MCF 10A (cell line): ENCODE data around the gene KIAA0513. TPM values are rescaled to one million over a fixed set of nuclear protein-coding genes. Genes with fewer than 3 reads are reported as not detected.

Experiments
- BruUV-seq: library from RNA; stranded (reverse); fragments of 400-500 nt; replicated peaks from 2 replicates; lab custom pipeline; 2021; lab: Mats Ljungman, UMichigan
- CTCF ChIA-PET: fragments of 300-600 bp; sonication (Branson Sonifier 250); formaldehyde crosslinking; extraction: SDS; loops from one replicate; lab custom pipeline; 2021; ENCODE audit warnings: antibody characterized with exemption, inconsistent platforms; lab: Yijun Ruan, JAX
- POLR2A ChIA-PET: fragments of 300-600, 350-650 bp; sonication (Branson Sonifier 250); formaldehyde crosslinking; extraction: SDS; loops from one replicate; lab custom pipeline; 2020; ENCODE audit warnings: antibody characterized with exemption, inconsistent platforms; lab: Yijun Ruan, JAX
- DNase-seq: peaks from one replicate; pipeline ENCODE4 v3.0.0-alpha.2; 2018; ENCODE audit not compliant: unreplicated experiment
- H3K27ac Mint-ChIP-seq: one replicate; pipeline ENCODE4 v1.8.0; 2022; ENCODE audit warnings: mild to moderate bottlenecking, low read depth, mixed read lengths; ENCODE audit not compliant: unreplicated experiment
- H3K27me3 Mint-ChIP-seq: one replicate; pipeline ENCODE4 v1.8.0; 2022; ENCODE audit warnings: mixed read lengths; ENCODE audit not compliant: insufficient read depth, unreplicated experiment
- H3K36me3 Mint-ChIP-seq: one replicate; pipeline ENCODE4 v1.8.0; 2022; ENCODE audit warnings: mild to moderate bottlenecking, moderate library complexity, mixed read lengths; ENCODE audit not compliant: insufficient read depth, unreplicated experiment
- H3K4me1 Mint-ChIP-seq: one replicate; pipeline ENCODE4 v1.8.0; 2022; ENCODE audit warnings: mixed read lengths; ENCODE audit not compliant: insufficient read depth, unreplicated experiment
- H3K4me3 Mint-ChIP-seq: one replicate; pipeline ENCODE4 v1.8.0; 2022; ENCODE audit warnings: mild to moderate bottlenecking, moderate library complexity, mixed read lengths; ENCODE audit not compliant: unreplicated experiment
- H3K9me3 Mint-ChIP-seq: one replicate; pipeline ENCODE4 v1.8.0; 2022; ENCODE audit warnings: mixed read lengths; ENCODE audit not compliant: unreplicated experiment
- intact Hi-C: fragments of 100-400 bp; cut with micrococcal nuclease; formaldehyde crosslinking; loops from 2 replicates; pipeline ENCODE4 v1.14.1; 2022
- total RNA-seq: library from RNA; stranded (reverse); gene quantifications from 2 replicates; pipeline ENCODE4 v1.2.3, GENCODE V29; 2022
- TF ChIP-seq, protein P1 (sequence below): fragments of 200-600 bp; IDR thresholded peaks from one replicate; pipeline ENCODE4 v1.8.0; 2022; ENCODE audit warnings: antibody characterized with exemption, mild to moderate bottlenecking; ENCODE audit not compliant: unreplicated experiment

Gene KIAA0513
- total RNA-seq, 1 experiment from 2014 or later, result 4.2 TPM

DNA sequence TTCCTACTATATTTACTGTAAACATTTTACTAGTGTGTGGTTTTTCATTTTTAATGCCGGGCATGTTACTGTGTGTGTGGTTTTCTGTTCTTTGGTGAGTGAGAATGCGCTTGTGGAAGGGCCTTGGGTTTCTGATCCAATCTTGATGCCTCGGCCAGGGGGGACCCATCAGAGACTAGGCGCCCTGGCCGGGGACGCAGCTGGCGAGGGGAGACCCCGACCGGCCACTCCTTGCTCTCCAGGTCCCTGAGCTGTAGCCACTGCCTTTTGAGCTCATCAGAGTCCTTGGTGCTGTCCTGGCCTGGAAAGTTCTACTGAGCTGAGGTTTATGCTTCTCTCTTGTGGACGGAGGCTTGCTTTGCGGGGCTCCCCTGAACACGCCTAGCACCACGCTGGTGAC is 37.5 kb downstream of the KIAA0513 start:
- no peaks in the 10 kb centered on the region for H3K4me1 Mint-ChIP-seq
- no peaks in the 10 kb centered on the region for H3K9me3 Mint-ChIP-seq
- TF ChIP-seq, protein P1, sequence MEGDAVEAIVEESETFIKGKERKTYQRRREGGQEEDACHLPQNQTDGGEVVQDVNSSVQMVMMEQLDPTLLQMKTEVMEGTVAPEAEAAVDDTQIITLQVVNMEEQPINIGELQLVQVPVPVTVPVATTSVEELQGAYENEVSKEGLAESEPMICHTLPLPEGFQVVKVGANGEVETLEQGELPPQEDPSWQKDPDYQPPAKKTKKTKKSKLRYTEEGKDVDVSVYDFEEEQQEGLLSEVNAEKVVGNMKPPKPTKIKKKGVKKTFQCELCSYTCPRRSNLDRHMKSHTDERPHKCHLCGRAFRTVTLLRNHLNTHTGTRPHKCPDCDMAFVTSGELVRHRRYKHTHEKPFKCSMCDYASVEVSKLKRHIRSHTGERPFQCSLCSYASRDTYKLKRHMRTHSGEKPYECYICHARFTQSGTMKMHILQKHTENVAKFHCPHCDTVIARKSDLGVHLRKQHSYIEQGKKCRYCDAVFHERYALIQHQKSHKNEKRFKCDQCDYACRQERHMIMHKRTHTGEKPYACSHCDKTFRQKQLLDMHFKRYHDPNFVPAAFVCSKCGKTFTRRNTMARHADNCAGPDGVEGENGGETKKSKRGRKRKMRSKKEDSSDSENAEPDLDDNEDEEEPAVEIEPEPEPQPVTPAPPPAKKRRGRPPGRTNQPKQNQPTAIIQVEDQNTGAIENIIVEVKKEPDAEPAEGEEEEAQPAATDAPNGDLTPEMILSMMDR, result no peak
- H3K4me3 Mint-ChIP-seq, result no peak overlapping the region
- H3K27me3 Mint-ChIP-seq, result no peaks in the 10 kb centered on the region
- POLR2A ChIA-PET, result interaction anchor here (0.7 kb wide), 1 partner anchor 308 kb away, joined by 3 read pairs; no protein-coding TSS in a partner anchor
- no TSS peak for BruUV-seq
- no peak overlapping the region for H3K27ac Mint-ChIP-seq
- DNase-seq, result no peak
- CTCF ChIA-PET, result interaction anchor here (0.6 to 0.7 kb wide), 3 partner anchors 50 to 327 kb away, joined by 3 to 4 read pairs (median 4); no protein-coding TSS in a partner anchor
- H3K36me3 Mint-ChIP-seq, result peaks cover 4% of the 10 kb centered on the region
- intact Hi-C loops, result no loop called here

- Mint-ChIP-seq H3K9me3 (no peaks in the 10 kb centered on the region), H3K27ac (no peak overlapping the region), H3K4me1 (no peaks in the 10 kb centered on the region), H3K27me3 (no peaks in the 10 kb centered on the region), H3K4me3 (no peak overlapping the region), H3K36me3 (peaks cover 4% of the 10 kb centered on the region)
- POLR2A ChIA-PET, result no interaction called here
- intact Hi-C loops, result no loop called here
- CTCF ChIA-PET, result interaction anchor here (1.7 kb wide), 1 partner anchor 96 kb away, joined by 4 read pairs; no protein-coding TSS in a partner anchor
- TF ChIP-seq, protein P1, result no peak
- DNase-seq, result no peak
- BruUV-seq, result no TSS peak
These were observed 38.8 kb downstream of the KIAA0513 start for GRCh38 chr16:85066346-85066885.

- ChIA-PET POLR2A (no interaction called here), CTCF (interaction anchor here (0.6 to 1.7 kb wide), 3 partner anchors 39 to 540 kb away, joined by 3 to 4 read pairs (median 3); no protein-coding TSS in a partner anchor)
- Mint-ChIP-seq H3K4me3 (no peak overlapping the region), H3K27me3 (no peaks in the 10 kb centered on the region), H3K27ac (no peak overlapping the region), H3K36me3 (peaks cover 4% of the 10 kb centered on the region), H3K9me3 (no peaks in the 10 kb centered on the region), H3K4me1 (no peaks in the 10 kb centered on the region)
- no peak for DNase-seq
- no TSS peak for BruUV-seq
- TF ChIP-seq, protein P1, result no peak
- intact Hi-C loops, result no loop called here
These were observed 39.4 kb downstream of the KIAA0513 start for GRCh38 chr16:85067024-85067423.

DNA sequence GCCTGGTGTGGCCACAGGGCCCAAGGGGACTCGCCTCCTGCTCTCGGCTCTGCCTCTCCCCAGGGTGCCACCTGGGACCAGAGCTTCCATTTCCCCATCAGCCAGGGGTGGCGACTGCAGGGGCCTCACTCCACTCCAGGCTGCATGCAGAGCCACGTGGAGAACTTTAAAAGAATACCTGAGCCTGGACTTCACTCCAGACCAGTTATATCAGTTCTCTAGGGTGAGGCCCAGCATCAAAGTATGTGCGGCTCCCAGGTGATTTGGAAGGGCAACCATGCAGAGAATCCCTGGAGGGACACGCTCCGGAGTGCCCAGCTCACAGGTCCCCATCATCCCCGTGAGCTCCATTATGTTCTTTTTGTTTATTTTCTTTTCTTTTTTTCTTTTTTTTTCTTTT is 39.8 kb downstream of the KIAA0513 start:
- TF ChIP-seq, protein P1, result no peak
- H3K9me3 Mint-ChIP-seq, result no peaks in the 10 kb centered on the region
- intact Hi-C loops, result no loop called here
- ChIA-PET POLR2A (no interaction called here), CTCF (interaction anchor here (0.6 to 1.7 kb wide), 3 partner anchors 39 to 541 kb away, joined by 3 to 4 read pairs (median 3); no protein-coding TSS in a partner anchor)
- H3K4me3 Mint-ChIP-seq, result no peak overlapping the region
- no peak overlapping the region for H3K27ac Mint-ChIP-seq
- peaks cover 4% of the 10 kb centered on the region for H3K36me3 Mint-ChIP-seq
- no peaks in the 10 kb centered on the region for H3K27me3 Mint-ChIP-seq
- BruUV-seq, result no TSS peak
- H3K4me1 Mint-ChIP-seq, result no peaks in the 10 kb centered on the region
- no peak for DNase-seq
